Neuronal stem cell (in vitro differentiated cells): Measurements from ENCODE around the gene THSD4.
A peak's percentile ranks its signal among the peaks of the same experiment; 100 is the strongest.
"Not testable (repeated sequence)": the region's sequence is repeated elsewhere in the genome, so short reads cannot be mapped to it uniquely, and the experiment has no call there.

Source experiments
- DNase-seq: peaks from one replicate; pipeline ENCODE4 v3.0.0-alpha.2; 2013; ENCODE audit warnings: low spot score
- H2AFZ ChIP-seq: one replicate; pipeline ENCODE4 v1.6.1; 2013; ENCODE audit warnings: mild to moderate bottlenecking, low read length, inconsistent platforms
- H2AK5ac ChIP-seq: 2 replicates; pipeline ENCODE4 v1.6.1; 2013; ENCODE audit warnings: low read depth, mild to moderate bottlenecking, inconsistent platforms, low read length, moderate library complexity, mixed read lengths
- H2BK120ac ChIP-seq: 2 replicates; pipeline ENCODE4 v1.6.1; 2013; ENCODE audit warnings: low read depth, mild to moderate bottlenecking, inconsistent platforms, low read length, moderate library complexity, mixed read lengths
- H2BK12ac ChIP-seq: one replicate; pipeline ENCODE4 v1.6.1; 2013; ENCODE audit warnings: low read length, inconsistent platforms
- H2BK15ac ChIP-seq: 2 replicates; pipeline ENCODE4 v1.6.1; 2013; ENCODE audit warnings: mild to moderate bottlenecking, low read length, inconsistent platforms, mixed read lengths
- H2BK5ac ChIP-seq: one replicate; pipeline ENCODE4 v1.6.1; 2013; ENCODE audit warnings: inconsistent platforms, mild to moderate bottlenecking, low read length, moderate library complexity
- H3K14ac ChIP-seq: one replicate; pipeline ENCODE4 v1.6.1; 2013; ENCODE audit warnings: low read length, inconsistent platforms
- H3K18ac ChIP-seq: 2 replicates; pipeline ENCODE4 v1.6.1; 2013; ENCODE audit warnings: low read length, inconsistent platforms
- H3K23ac ChIP-seq: 2 replicates; pipeline ENCODE4 v1.6.1; 2013; ENCODE audit warnings: low read depth, mild to moderate bottlenecking, mixed read lengths, low read length, inconsistent platforms; ENCODE audit not compliant: poor library complexity
- H3K27ac ChIP-seq: replicated peaks from 3 replicates; pipeline ENCODE4 v1.5.1; 2013; ENCODE audit warnings: low read length, inconsistent platforms
- H3K27me3 ChIP-seq, 3 experiments: 2 replicates each; pipeline ENCODE4 v1.6.1; 2013; ENCODE audit warnings: low read length in 3 of 3, mild to moderate bottlenecking in 2 of 3, inconsistent platforms in 1 of 3, low read depth in 1 of 3, mixed read lengths in 1 of 3, moderate library complexity in 1 of 3; ENCODE audit not compliant: control insufficient read depth in 3 of 3, insufficient read depth in 3 of 3
- H3K36me3 ChIP-seq, 2 donors: replicated peaks in 1 of 2; 2 replicates each; pipeline ENCODE4 v1.6.1; 2013; ENCODE audit warnings: low read length in 2 of 2; ENCODE audit not compliant: control insufficient read depth in 2 of 2, insufficient read depth in 2 of 2
- H3K4ac ChIP-seq: 2 replicates; pipeline ENCODE4 v1.6.1; 2013; ENCODE audit warnings: inconsistent platforms, mild to moderate bottlenecking, low read length, moderate library complexity
- H3K4me1 ChIP-seq, 2 donors: 1 replicate in 1 of 2; 2 replicates in 1 of 2; pipeline ENCODE4 v1.6.1; 2013; ENCODE audit warnings: low read length in 2 of 2, low read depth in 1 of 2; ENCODE audit not compliant: control insufficient read depth in 2 of 2, insufficient read depth in 1 of 2
- H3K4me2 ChIP-seq: one replicate; pipeline ENCODE4 v1.6.1; 2013; ENCODE audit warnings: mild to moderate bottlenecking, low read length, inconsistent platforms; ENCODE audit not compliant: insufficient read depth, poor library complexity, severe bottlenecking
- H3K4me3 ChIP-seq, 2 donors: 2 replicates each; pipeline ENCODE4 v1.5.1; 2013; ENCODE audit warnings: low read length in 2 of 2, mild to moderate bottlenecking in 2 of 2, inconsistent platforms in 1 of 2, moderate library complexity in 1 of 2
- H3K79me1 ChIP-seq: one replicate; pipeline ENCODE4 v1.6.1; 2013; ENCODE audit warnings: low read depth, mild to moderate bottlenecking, inconsistent platforms, low read length, moderate library complexity
- H3K9ac ChIP-seq: one replicate; pipeline ENCODE4 v1.6.1; 2013; ENCODE audit warnings: mild to moderate bottlenecking, low read depth, low read length, inconsistent platforms; ENCODE audit not compliant: poor library complexity
- H3K9me3 ChIP-seq, 2 donors: replicated peaks in 1 of 2; 2 replicates each; pipeline versions ENCODE3 to v1.6.1; 2013; ENCODE audit warnings: low read length in 2 of 2, mild to moderate bottlenecking in 2 of 2, inconsistent platforms in 1 of 2, low read depth in 1 of 2, mixed read lengths in 1 of 2, moderate library complexity in 1 of 2; ENCODE audit not compliant: control insufficient read depth in 2 of 2, insufficient read depth in 1 of 2
- H4K8ac ChIP-seq: one replicate; pipeline ENCODE4 v1.6.1; 2013; ENCODE audit warnings: low read depth, mild to moderate bottlenecking, inconsistent platforms, low read length, moderate library complexity
- H4K91ac ChIP-seq: one replicate; pipeline ENCODE4 v1.6.1; 2013; ENCODE audit warnings: low read length, low read depth, mild to moderate bottlenecking, inconsistent platforms; ENCODE audit not compliant: poor library complexity
- WGBS, 2 donors: extraction: QIAGEN DNeasy Blood & Tissue Kit; methylation state at CpG; one replicate each; pipeline ENCODE4 v1.1.7; 2013; ENCODE audit warnings: missing lambda C conversion rate in 2 of 2, mixed read lengths in 1 of 2; ENCODE audit not compliant: insufficient read length in 2 of 2, insufficient replicate concordance in 1 of 2; ENCODE audit errors: extremely low coverage in 2 of 2; 5-methylcytosine and 5-hydroxymethylcytosine counted together

THSD4 gene

GRCh38 chr15:71366926-71367325 is 251.7 kb downstream of the THSD4 start:
- no peaks in the 10 kb centered on the region for H3K27me3 ChIP-seq
- peaks cover 0 to 3% of the 10 kb centered on the region in 2 donors for H3K4me1 ChIP-seq
- H3K27ac ChIP-seq: no peak overlapping the region
- H3K18ac ChIP-seq: no peak overlapping the region
- no peak overlapping the region for H3K4me3 ChIP-seq
- H3K14ac ChIP-seq: no peak overlapping the region
- H2AK5ac ChIP-seq: no peak overlapping the region
- H2BK15ac ChIP-seq: no peak overlapping the region
- no peaks in the 10 kb centered on the region for H3K79me1 ChIP-seq
- no CpG with 5 or more reads among the region's 3 CpGs for WGBS, 2 donors
- no peak for DNase-seq
- no peak overlapping the region for H3K4ac ChIP-seq
- H2BK120ac ChIP-seq: no peak overlapping the region
- H3K23ac ChIP-seq: no peak overlapping the region
- H2AFZ ChIP-seq: no peak overlapping the region
- no peak overlapping the region for H2BK12ac ChIP-seq
- H3K36me3 ChIP-seq: no peaks in the 10 kb centered on the region
- H3K9ac ChIP-seq: no peak overlapping the region
- no peak overlapping the region for H4K91ac ChIP-seq
- no peak overlapping the region for H3K4me2 ChIP-seq
- H3K9me3 ChIP-seq: no peaks in the 10 kb centered on the region
- no peak overlapping the region for H2BK5ac ChIP-seq
- H4K8ac ChIP-seq: no peak overlapping the region

- H3K4me3 ChIP-seq, H3K9ac ChIP-seq, H2BK15ac ChIP-seq, H2AK5ac ChIP-seq, H3K23ac ChIP-seq, H2BK5ac ChIP-seq, H2BK12ac ChIP-seq, H3K79me1 ChIP-seq, H4K8ac ChIP-seq, H3K18ac ChIP-seq, H3K4me1 ChIP-seq, H3K36me3 ChIP-seq, H3K4me2 ChIP-seq, H3K27me3 ChIP-seq, H3K14ac ChIP-seq, H2AFZ ChIP-seq, H2BK120ac ChIP-seq, H3K9me3 ChIP-seq, DNase-seq, H3K4ac ChIP-seq, H3K27ac ChIP-seq, H4K91ac ChIP-seq: not testable (repeated sequence)
- WGBS, 2 donors: no CpG with 5 or more reads among the region's 1 CpG
These were observed 252.5 kb downstream of the THSD4 start for GRCh38 chr15:71367737-71368136.

- not testable (repeated sequence) for H4K91ac ChIP-seq, H3K4me1 ChIP-seq, H3K14ac ChIP-seq, H3K23ac ChIP-seq, H4K8ac ChIP-seq, H2BK12ac ChIP-seq, DNase-seq, H2BK120ac ChIP-seq, H3K4me3 ChIP-seq, H3K27me3 ChIP-seq, H3K9ac ChIP-seq, H3K79me1 ChIP-seq, H3K4ac ChIP-seq, H3K4me2 ChIP-seq, H3K36me3 ChIP-seq, H3K18ac ChIP-seq, H3K27ac ChIP-seq, H2BK5ac ChIP-seq, H2BK15ac ChIP-seq, H2AK5ac ChIP-seq, H3K9me3 ChIP-seq
- peak overlapping the region; percentile 11 for H2AFZ ChIP-seq
- no CpG with 5 or more reads among the region's 7 CpGs for WGBS, 2 donors
These were observed 257.5 kb downstream of the THSD4 start for GRCh38 chr15:71372769-71373168.

- Histone ChIP-seq H3K36me3 (no peaks in the 10 kb centered on the region), H3K23ac (no peak overlapping the region), H3K9ac (no peak overlapping the region), H3K18ac (no peak overlapping the region), H3K79me1 (no peaks in the 10 kb centered on the region), H2BK120ac (no peak overlapping the region), H4K91ac (no peak overlapping the region), H3K9me3 (no peaks in the 10 kb centered on the region), H2BK12ac (no peak overlapping the region), H2AFZ (no peak overlapping the region), H3K27me3 (no peaks in the 10 kb centered on the region), H2BK5ac (no peak overlapping the region), H3K27ac (no peak overlapping the region), H4K8ac (no peak overlapping the region), H3K14ac (no peak overlapping the region), H3K4me1 (no peaks in the 10 kb centered on the region), H3K4ac (no peak overlapping the region), H3K4me2 (no peak overlapping the region), H2AK5ac (no peak overlapping the region), H3K4me3 (no peak overlapping the region), H2BK15ac (no peak overlapping the region)
- WGBS, 2 donors: no CpG with 5 or more reads among the region's 1 CpG
- DNase-seq: no peak
These were observed 258.6 kb downstream of the THSD4 start for GRCh38 chr15:71373917-71374316.
